ACC112 (cell line): ENCODE results near the gene LDLRAD3.

Experiments
- H2AFZ ChIP-seq: fragments of 200-600 bp; sonication (generic); one replicate; pipeline ENCODE4 v1.6.0; 2017; ENCODE audit warnings: antibody characterized with exemption, low read length; ENCODE audit not compliant: unreplicated experiment
- H3K27ac ChIP-seq: fragments of 200-600 bp; sonication (generic); 2 replicates; pipeline ENCODE4 v1.5.1; 2014; ENCODE audit warnings: low read depth, mild to moderate bottlenecking, antibody characterized with exemption, low read length, moderate library complexity
- H3K27me3 ChIP-seq: fragments of 200-600 bp; sonication (generic); 2 replicates; pipeline ENCODE4 v1.6.1; 2014; ENCODE audit warnings: mild to moderate bottlenecking, antibody characterized with exemption, low read length, moderate library complexity, mixed read lengths; ENCODE audit not compliant: insufficient read depth
- H3K36me3 ChIP-seq: fragments of 200-600 bp; sonication (generic); 2 replicates; pipeline ENCODE4 v1.6.1; 2016; ENCODE audit warnings: mild to moderate bottlenecking, antibody characterized with exemption, low read length, moderate library complexity, mixed read lengths; ENCODE audit not compliant: insufficient read depth
- H3K4me1 ChIP-seq: fragments of 200-600 bp; sonication (generic); one replicate; pipeline ENCODE4 v1.6.1; 2016; ENCODE audit warnings: low read length, mixed read lengths; ENCODE audit not compliant: insufficient read depth, unreplicated experiment, control insufficient read depth
- H3K4me3 ChIP-seq: fragments of 200-600 bp; sonication (generic); 2 replicates; pipeline ENCODE4 v1.5.1; 2014; ENCODE audit warnings: mild to moderate bottlenecking, low read depth, low read length
- H3K79me2 ChIP-seq: fragments of 200-600 bp; sonication (generic); one replicate; pipeline ENCODE4 v1.6.0; 2016; ENCODE audit warnings: low read length; ENCODE audit not compliant: control insufficient read depth, unreplicated experiment, insufficient read depth

Gene LDLRAD3

DNA sequence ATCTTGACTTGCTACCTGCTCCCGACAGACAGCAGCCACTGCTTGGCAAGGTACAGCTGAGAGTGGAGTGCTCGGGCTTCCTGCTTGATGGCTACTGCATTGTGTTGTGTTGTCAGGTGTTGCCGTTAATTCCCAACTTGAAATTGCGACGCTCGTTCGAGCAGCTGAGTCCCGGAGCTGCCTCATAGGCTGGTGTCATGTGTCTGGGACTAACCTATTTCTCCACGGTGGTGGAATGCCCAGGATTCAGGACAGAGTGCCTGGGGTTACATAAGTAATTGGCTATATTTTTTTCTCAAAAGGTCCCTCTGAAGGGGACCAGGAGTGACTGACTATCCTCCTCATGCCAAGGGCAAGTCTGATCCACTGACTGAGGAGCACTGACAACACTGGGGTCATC is 326.8 kb downstream of the LDLRAD3 start:
- H2AFZ ChIP-seq = no peak overlapping the region
- no peak overlapping the region for H3K27ac ChIP-seq
- H3K27me3 ChIP-seq = no peaks in the 10 kb centered on the region
- H3K36me3 ChIP-seq = peaks cover 23% of the 10 kb centered on the region
- no peaks in the 10 kb centered on the region for H3K79me2 ChIP-seq
- H3K4me3 ChIP-seq = no peak overlapping the region
- no peaks in the 10 kb centered on the region for H3K4me1 ChIP-seq

DNA sequence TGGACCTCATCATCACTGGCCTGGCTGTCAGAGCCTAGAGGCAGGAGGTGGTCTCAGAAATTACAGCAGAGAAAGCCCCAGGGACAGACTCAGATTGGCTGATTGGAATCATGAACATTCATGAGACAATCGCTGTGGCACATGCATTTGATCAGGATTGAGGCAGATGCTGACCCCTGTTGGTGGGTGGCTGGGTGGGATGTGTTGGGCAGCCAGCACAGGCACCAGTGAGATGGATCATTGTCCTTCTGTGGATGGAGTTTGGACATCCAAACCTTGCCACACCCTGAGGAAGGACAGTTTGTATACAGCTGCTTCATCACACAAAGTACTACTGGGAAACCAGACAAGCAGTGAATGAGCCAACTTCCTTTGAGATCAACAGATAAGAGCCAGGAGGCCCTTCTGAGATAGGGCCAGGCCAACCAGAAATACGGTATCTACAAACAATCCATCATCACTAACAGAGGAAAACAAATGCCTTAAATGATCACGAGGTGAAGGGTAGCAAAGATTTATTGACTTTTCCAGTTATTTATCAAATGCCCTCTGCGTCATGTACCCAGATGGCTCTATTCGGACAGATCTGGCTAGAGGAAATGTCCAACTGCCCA is 328.0 kb downstream of the LDLRAD3 start:
- Histone ChIP-seq H3K27ac (no peak overlapping the region), H3K4me1 (no peaks in the 10 kb centered on the region), H2AFZ (no peak overlapping the region), H3K27me3 (no peaks in the 10 kb centered on the region), H3K4me3 (no peak overlapping the region), H3K36me3 (peaks cover 28% of the 10 kb centered on the region), H3K79me2 (no peaks in the 10 kb centered on the region)

DNA sequence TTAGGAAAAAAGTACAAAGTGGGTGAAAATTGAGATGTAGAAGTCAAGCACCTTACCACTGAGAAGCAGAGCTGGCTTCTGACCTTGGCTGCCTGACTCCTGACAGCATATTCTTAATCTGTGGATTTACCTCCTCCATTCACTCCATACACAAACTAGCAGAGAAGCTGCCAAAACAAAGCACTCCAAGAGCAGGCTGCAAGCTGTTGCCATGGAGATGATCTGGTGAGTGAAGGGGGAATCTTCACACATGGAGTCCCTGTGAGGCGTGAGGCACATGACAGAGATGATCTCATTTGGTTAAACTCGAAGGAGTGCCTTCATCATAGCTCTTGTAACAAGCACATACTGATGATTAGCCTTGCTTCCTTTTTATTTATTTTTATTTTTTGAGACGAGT is 329.2 kb downstream of the LDLRAD3 start:
- no peak overlapping the region for H3K27ac ChIP-seq
- H2AFZ ChIP-seq = no peak overlapping the region
- H3K79me2 ChIP-seq = no peaks in the 10 kb centered on the region
- H3K36me3 ChIP-seq = peaks cover 28% of the 10 kb centered on the region
- H3K27me3 ChIP-seq = no peaks in the 10 kb centered on the region
- H3K4me3 ChIP-seq = no peak overlapping the region
- no peaks in the 10 kb centered on the region for H3K4me1 ChIP-seq

DNA sequence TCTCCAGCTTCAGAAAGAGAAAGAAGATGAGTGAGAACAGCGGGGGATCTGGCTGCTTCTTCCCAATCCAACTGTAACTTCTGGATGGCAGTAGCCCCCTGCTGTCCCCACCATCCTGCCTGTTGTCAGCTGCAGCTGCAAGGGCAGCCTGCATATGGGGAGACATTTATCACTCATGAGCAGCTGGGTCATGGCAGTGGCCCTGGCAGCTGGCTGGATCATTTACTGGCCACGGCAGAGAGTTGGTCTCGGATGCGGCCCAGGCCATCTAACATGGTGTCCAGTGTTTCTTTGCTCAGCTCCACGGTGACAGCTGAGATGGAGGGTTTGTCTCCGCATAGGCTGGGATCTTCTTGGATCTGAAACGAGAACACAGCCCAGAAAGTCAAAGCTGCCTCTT is 330.6 kb downstream of the LDLRAD3 start:
- Histone ChIP-seq H3K4me1 (no peaks in the 10 kb centered on the region), H2AFZ (no peak overlapping the region), H3K36me3 (peaks cover 31% of the 10 kb centered on the region), H3K79me2 (no peaks in the 10 kb centered on the region), H3K27me3 (no peaks in the 10 kb centered on the region), H3K4me3 (no peak overlapping the region), H3K27ac (no peak overlapping the region)

DNA sequence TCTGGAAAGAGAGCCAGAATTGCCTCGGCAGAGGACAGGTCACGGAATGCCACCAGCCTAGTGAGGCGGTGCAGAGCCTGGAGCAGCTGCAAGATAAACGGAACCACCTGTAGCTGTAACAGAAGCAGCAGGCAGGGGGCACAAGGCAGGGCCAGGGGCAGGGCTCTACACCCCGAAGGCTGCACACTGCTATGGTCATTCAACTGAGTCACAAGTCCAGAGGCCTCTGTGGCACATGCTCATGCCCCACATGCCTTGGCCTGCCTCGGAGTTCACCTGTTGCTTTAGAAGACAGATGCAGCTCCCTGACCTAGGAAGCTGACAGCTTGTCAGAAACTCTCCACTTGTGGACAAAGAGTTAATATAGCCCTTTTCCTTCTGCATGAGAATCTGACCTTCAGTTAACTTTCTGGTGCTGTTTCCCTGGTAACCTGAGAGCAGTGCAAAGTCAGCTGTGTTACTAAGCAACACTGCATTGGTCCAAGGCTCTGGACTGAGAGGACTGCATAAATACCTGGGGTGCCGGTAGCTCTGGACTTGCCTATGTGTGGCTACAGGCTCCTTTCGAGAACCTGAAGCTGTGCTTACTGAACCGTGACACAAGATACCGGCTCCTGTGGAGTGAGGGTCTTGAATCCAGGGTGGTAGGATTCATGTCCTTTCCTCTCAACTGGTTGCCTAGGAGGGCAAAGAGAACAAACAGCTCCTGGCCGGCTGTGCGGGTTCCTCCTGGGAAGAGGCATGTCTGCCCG is 334.8 kb downstream of the LDLRAD3 start:
- Histone ChIP-seq H3K79me2 (peaks cover 17% of the 10 kb centered on the region), H3K27me3 (no peaks in the 10 kb centered on the region), H3K4me3 (no peak overlapping the region), H3K27ac (no peak overlapping the region), H2AFZ (no peak overlapping the region), H3K36me3 (peaks cover 19% of the 10 kb centered on the region), H3K4me1 (peaks cover 10% of the 10 kb centered on the region)

DNA sequence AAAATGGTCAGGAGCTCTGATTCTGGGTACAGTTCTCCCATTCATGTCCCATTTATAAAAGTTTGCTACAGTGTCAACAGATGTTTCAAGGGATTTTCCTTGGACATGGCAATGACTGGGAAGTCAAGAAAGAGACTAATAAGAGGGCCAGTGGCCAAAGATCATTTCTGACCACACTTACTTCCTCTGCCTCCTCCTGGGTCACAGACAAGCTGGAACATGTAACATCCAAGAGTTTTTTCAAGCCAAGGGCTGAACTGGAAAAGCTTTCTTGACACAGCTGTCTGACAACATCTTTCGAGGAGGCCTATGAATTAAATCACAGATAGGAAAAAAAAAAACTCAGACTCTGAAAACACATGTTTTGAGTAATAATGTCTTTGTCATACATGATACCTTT is 336.7 kb downstream of the LDLRAD3 start:
- Histone ChIP-seq H2AFZ (no peak overlapping the region), H3K36me3 (peaks cover 16% of the 10 kb centered on the region; the same call in 1 of the 2 replicates), H3K4me1 (peaks cover 10% of the 10 kb centered on the region), H3K79me2 (peaks cover 17% of the 10 kb centered on the region), H3K27ac (no peak overlapping the region), H3K4me3 (no peak overlapping the region), H3K27me3 (no peaks in the 10 kb centered on the region)
